Sigmoid colon (tissue), 4 donors: ENCODE results near the gene CENPF.

Source experiments
- EP300 ChIP-seq, 4 donors: sonication (generic); formaldehyde crosslinking; IDR thresholded peaks; one replicate each; pipeline ENCODE4 v1.6.1; 2017; ENCODE audit warnings: antibody characterized with exemption in 4 of 4
- POLR2A ChIP-seq, 2 donors: fragments of 450-650 bp; IDR thresholded peaks; one replicate each; pipeline ENCODE4 v1.6.1; 2016; ENCODE audit warnings: antibody characterized with exemption in 2 of 2, mild to moderate bottlenecking in 2 of 2, moderate library complexity in 2 of 2
- POLR2AphosphoS5 ChIP-seq, 4 donors: sonication (generic); formaldehyde crosslinking; IDR thresholded peaks; one replicate each; pipeline ENCODE4 v1.6.1; 2017; ENCODE audit warnings: antibody characterized with exemption in 4 of 4
- TF ChIP-seq, protein P1 (sequence below), 4 experiments: fragments of 450-650 bp in 3 of 4; fragments of 200-600 bp in 1 of 4; IDR thresholded peaks; one replicate each; pipeline ENCODE4 v1.5.1; 2016 to 2019; ENCODE audit warnings: antibody characterized with exemption in 4 of 4, mild to moderate bottlenecking in 3 of 4, moderate library complexity in 2 of 4

- TF ChIP-seq POLR2A (IDR thresholded peaks at IDR 0.05) (no peak), POLR2AphosphoS5 (IDR thresholded peaks at IDR 0.05) (no peak), EP300 (IDR thresholded peaks at IDR 0.05) (no peak)
- TF ChIP-seq, protein P1, sequence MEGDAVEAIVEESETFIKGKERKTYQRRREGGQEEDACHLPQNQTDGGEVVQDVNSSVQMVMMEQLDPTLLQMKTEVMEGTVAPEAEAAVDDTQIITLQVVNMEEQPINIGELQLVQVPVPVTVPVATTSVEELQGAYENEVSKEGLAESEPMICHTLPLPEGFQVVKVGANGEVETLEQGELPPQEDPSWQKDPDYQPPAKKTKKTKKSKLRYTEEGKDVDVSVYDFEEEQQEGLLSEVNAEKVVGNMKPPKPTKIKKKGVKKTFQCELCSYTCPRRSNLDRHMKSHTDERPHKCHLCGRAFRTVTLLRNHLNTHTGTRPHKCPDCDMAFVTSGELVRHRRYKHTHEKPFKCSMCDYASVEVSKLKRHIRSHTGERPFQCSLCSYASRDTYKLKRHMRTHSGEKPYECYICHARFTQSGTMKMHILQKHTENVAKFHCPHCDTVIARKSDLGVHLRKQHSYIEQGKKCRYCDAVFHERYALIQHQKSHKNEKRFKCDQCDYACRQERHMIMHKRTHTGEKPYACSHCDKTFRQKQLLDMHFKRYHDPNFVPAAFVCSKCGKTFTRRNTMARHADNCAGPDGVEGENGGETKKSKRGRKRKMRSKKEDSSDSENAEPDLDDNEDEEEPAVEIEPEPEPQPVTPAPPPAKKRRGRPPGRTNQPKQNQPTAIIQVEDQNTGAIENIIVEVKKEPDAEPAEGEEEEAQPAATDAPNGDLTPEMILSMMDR (IDR thresholded peaks at IDR 0.05), result no peak
Observed at GRCh38 chr1:214615109-214615508, 12.1 kb downstream of the CENPF start.
